Skeletal muscle tissue (tissue), 4 donors: ENCODE results near the gene SMIM11. TPM values are rescaled to one million over a fixed set of nuclear protein-coding genes. Genes with fewer than 3 reads are reported as not detected.
"Not testable (repeated sequence)": the region's sequence is repeated elsewhere in the genome, so short reads cannot be mapped to it uniquely, and the experiment has no call there.

Source experiments
- H3K27ac ChIP-seq: one replicate; pipeline ENCODE4 v1.7.0; 2013; ENCODE audit warnings: mild to moderate bottlenecking, low read depth, low read length, inconsistent platforms
- H3K27me3 ChIP-seq, 3 donors: one replicate each; pipeline ENCODE4 v1.7.0; 2013; ENCODE audit warnings: low read length in 3 of 3; ENCODE audit not compliant: control insufficient read depth in 3 of 3, insufficient read depth in 3 of 3
- H3K36me3 ChIP-seq, 3 donors: one replicate each; pipeline ENCODE4 v1.7.0; 2013; ENCODE audit warnings: low read length in 3 of 3; ENCODE audit not compliant: control insufficient read depth in 3 of 3, insufficient read depth in 3 of 3
- H3K4me1 ChIP-seq, 3 donors: one replicate each; pipeline ENCODE4 v1.7.0; 2013; ENCODE audit warnings: low read length in 3 of 3, mild to moderate bottlenecking in 3 of 3; ENCODE audit not compliant: control insufficient read depth in 3 of 3, insufficient read depth in 3 of 3
- H3K4me3 ChIP-seq, 3 donors: one replicate each; pipeline ENCODE4 v1.7.0; 2013; ENCODE audit warnings: low read length in 3 of 3
- H3K9ac ChIP-seq, 3 donors: one replicate each; pipeline ENCODE4 v1.7.0; 2013; ENCODE audit warnings: low read length in 3 of 3, mild to moderate bottlenecking in 3 of 3, moderate library complexity in 2 of 3, low read depth in 1 of 3
- H3K9me3 ChIP-seq, 3 donors: one replicate each; pipeline ENCODE4 v1.7.0; 2013; ENCODE audit warnings: low read length in 3 of 3; ENCODE audit not compliant: control insufficient read depth in 3 of 3
- total RNA-seq: library from RNA; depleted of rRNA; stranded (reverse); fragments of >200 nt; gene quantifications from one replicate; pipeline ENCODE4 v1.2.3, GENCODE V29; 2014
- donor health status: Osteomylitis.

The SMIM11 gene
- total RNA-seq, 1 donor from 2014 or later, result 6.3 TPM

- Histone ChIP-seq H3K9ac (no peak overlapping the region), H3K27ac (no peak overlapping the region), H3K27me3 (no peaks in the 10 kb centered on the region), H3K4me1 (no peaks in the 10 kb centered on the region), H3K36me3 (peaks cover 0 to 3% (median 0%) of the 10 kb centered on the region in 3 donors), H3K9me3 (no peaks in the 10 kb centered on the region), H3K4me3 (no peak overlapping the region)
Observed at GRCh38 chr21:34365809-34366208, 9.5 kb upstream of the SMIM11 start.

GRCh38 chr21:34367320-34367935 is 7.9 kb upstream of the SMIM11 start:
- H3K27ac ChIP-seq, result no peak overlapping the region
- no peak overlapping the region for H3K4me3 ChIP-seq
- H3K9ac ChIP-seq, result no peak overlapping the region
- H3K36me3 ChIP-seq, result peaks cover 0 to 3% (median 0%) of the 10 kb centered on the region in 3 donors
- H3K4me1 ChIP-seq, result no peaks in the 10 kb centered on the region
- no peaks in the 10 kb centered on the region for H3K9me3 ChIP-seq
- H3K27me3 ChIP-seq, result no peaks in the 10 kb centered on the region

- no peaks in the 10 kb centered on the region for H3K27me3 ChIP-seq
- peaks cover 0 to 3% (median 0%) of the 10 kb centered on the region in 3 donors for H3K36me3 ChIP-seq
- H3K27ac ChIP-seq, result no peak overlapping the region
- no peaks in the 10 kb centered on the region for H3K4me1 ChIP-seq
- no peak overlapping the region for H3K4me3 ChIP-seq
- H3K9me3 ChIP-seq, result no peaks in the 10 kb centered on the region
- no peak overlapping the region for H3K9ac ChIP-seq
Observed at GRCh38 chr21:34369741-34370140, 5.6 kb upstream of the SMIM11 start.

GRCh38 chr21:34372321-34372720 is 3.0 kb upstream of the SMIM11 start:
- Histone ChIP-seq H3K9ac (no peak overlapping the region), H3K4me1 (no peaks in the 10 kb centered on the region), H3K4me3 (no peak overlapping the region), H3K27ac (no peak overlapping the region), H3K36me3 (peaks cover 0 to 3% (median 0%) of the 10 kb centered on the region in 3 donors), H3K9me3 (no peaks in the 10 kb centered on the region), H3K27me3 (no peaks in the 10 kb centered on the region)

- H3K9me3 ChIP-seq, H3K27ac ChIP-seq, H3K4me3 ChIP-seq, H3K4me1 ChIP-seq, H3K27me3 ChIP-seq, H3K9ac ChIP-seq, H3K36me3 ChIP-seq: not testable (repeated sequence)
Observed at GRCh38 chr21:34374462-34374861, 845 bp upstream of the SMIM11 start.

- H3K27ac ChIP-seq, H3K4me3 ChIP-seq, H3K36me3 ChIP-seq, H3K4me1 ChIP-seq, H3K9me3 ChIP-seq, H3K9ac ChIP-seq, H3K27me3 ChIP-seq: not testable (repeated sequence)
Observed at GRCh38 chr21:34375619-34375972, 289 bp downstream of the SMIM11 start.

- not testable (repeated sequence) for H3K27me3 ChIP-seq, H3K36me3 ChIP-seq, H3K4me1 ChIP-seq, H3K9ac ChIP-seq, H3K27ac ChIP-seq, H3K4me3 ChIP-seq, H3K9me3 ChIP-seq
Observed at GRCh38 chr21:34383138-34383537, 7.8 kb downstream of the SMIM11 start.

GRCh38 chr21:34383724-34384415 is 8.6 kb downstream of the SMIM11 start:
- not testable (repeated sequence) for H3K4me3 ChIP-seq, H3K36me3 ChIP-seq, H3K27me3 ChIP-seq, H3K27ac ChIP-seq, H3K9ac ChIP-seq, H3K4me1 ChIP-seq, H3K9me3 ChIP-seq

- not testable (repeated sequence) for H3K9me3 ChIP-seq, H3K4me3 ChIP-seq, H3K27me3 ChIP-seq, H3K27ac ChIP-seq, H3K9ac ChIP-seq, H3K36me3 ChIP-seq, H3K4me1 ChIP-seq
Observed at GRCh38 chr21:34400522-34400921, 25.2 kb downstream of the SMIM11 start.

- not testable (repeated sequence) for H3K9me3 ChIP-seq, H3K27me3 ChIP-seq, H3K4me1 ChIP-seq, H3K9ac ChIP-seq, H3K36me3 ChIP-seq, H3K4me3 ChIP-seq, H3K27ac ChIP-seq
Observed at GRCh38 chr21:34404742-34405141, 29.4 kb downstream of the SMIM11 start.
